AG08395 (cell line): ENCODE data around the gene MSI2.
A peak's percentile ranks its signal among the peaks of the same experiment; 100 is the strongest.

Source experiments
- DNase-seq: peaks from one replicate; pipeline ENCODE4 v3.0.0; 2012; ENCODE audit warnings: mixed read lengths, low spot score

The MSI2 gene

GRCh38 chr17:57318913-57319312 is 62.6 kb downstream of the MSI2 start:
- DNase-seq = no peak

- no peak for DNase-seq
Observed at GRCh38 chr17:57319806-57320205, 63.5 kb downstream of the MSI2 start.

GRCh38 chr17:57323391-57323790 is 67.1 kb downstream of the MSI2 start:
- DNase-seq = no peak

GRCh38 chr17:57324060-57324459 is 67.7 kb downstream of the MSI2 start:
- DNase-seq = no peak

- DNase-seq = no peak
Observed at GRCh38 chr17:57324631-57325030, 68.3 kb downstream of the MSI2 start.

GRCh38 chr17:57326336-57326735 is 70.0 kb downstream of the MSI2 start:
- no peak for DNase-seq

GRCh38 chr17:57326764-57327163 is 70.4 kb downstream of the MSI2 start:
- DNase-seq = no peak

GRCh38 chr17:57327176-57327970 is 71.0 kb downstream of the MSI2 start:
- DNase-seq = no peak

- no peak for DNase-seq
Observed at GRCh38 chr17:57328109-57328882, 72.0 kb downstream of the MSI2 start.

- DNase-seq = peak; percentile 40
Observed at GRCh38 chr17:57329380-57330214, 73.3 kb downstream of the MSI2 start.

- no peak for DNase-seq
Observed at GRCh38 chr17:57330587-57330986, 74.3 kb downstream of the MSI2 start.

- DNase-seq = no peak
Observed at GRCh38 chr17:57331423-57331822, 75.1 kb downstream of the MSI2 start.

GRCh38 chr17:57332501-57332900 is 76.2 kb downstream of the MSI2 start:
- DNase-seq = no peak

GRCh38 chr17:57335195-57335792 is 79.0 kb downstream of the MSI2 start:
- no peak for DNase-seq

- no peak for DNase-seq
Observed at GRCh38 chr17:57337390-57337789, 81.1 kb downstream of the MSI2 start.

- DNase-seq = no peak
Observed at GRCh38 chr17:57338257-57338914, 82.1 kb downstream of the MSI2 start.

- no peak for DNase-seq
Observed at GRCh38 chr17:57340160-57340981, 84.0 kb downstream of the MSI2 start.

GRCh38 chr17:57341611-57342540 is 85.6 kb downstream of the MSI2 start:
- DNase-seq = no peak

GRCh38 chr17:57342963-57343589 is 86.8 kb downstream of the MSI2 start:
- DNase-seq = no peak
